SJSA1 (cell line): ENCODE results near the gene UBE2R2. TPM values are rescaled to one million over a fixed set of nuclear protein-coding genes. Genes with fewer than 3 reads are reported as not detected.
"Not testable (repeated sequence)": the region's sequence is repeated elsewhere in the genome, so short reads cannot be mapped to it uniquely, and the experiment has no call there.

Experiments
- DNase-seq, 2 experiments: peaks; one replicate each; pipeline ENCODE4 v3.0.0-alpha.2; 2015 to 2020; ENCODE audit warnings: low spot score in 2 of 2, low read depth in 1 of 2
- H3K27ac ChIP-seq: fragments of 250-450 bp; sonication (Bioruptor Pico); 2 replicates; pipeline ENCODE4 v1.5.1; 2020; ENCODE audit warnings: mild to moderate bottlenecking, moderate library complexity
- H3K27me3 ChIP-seq: fragments of 250-450 bp; sonication (Bioruptor Pico); replicated peaks from 2 replicates; pipeline ENCODE4 v1.5.1; 2020; ENCODE audit warnings: mild to moderate bottlenecking, moderate library complexity
- H3K36me3 ChIP-seq: fragments of 250-450 bp; sonication (Bioruptor Pico); 2 replicates; pipeline ENCODE4 v1.5.1; 2020; ENCODE audit warnings: mild to moderate bottlenecking
- H3K4me1 ChIP-seq: fragments of 250-450 bp; sonication (Bioruptor Pico); replicated peaks from 2 replicates; pipeline ENCODE4 v1.6.1; 2021; ENCODE audit warnings: mild to moderate bottlenecking
- H3K4me3 ChIP-seq: fragments of 250-450 bp; sonication (Bioruptor Pico); 2 replicates; pipeline ENCODE4 v1.5.1; 2020; ENCODE audit warnings: mild to moderate bottlenecking
- H3K9me3 ChIP-seq: fragments of 250-450 bp; sonication (Bioruptor Pico); replicated peaks from 2 replicates; pipeline ENCODE4 v1.5.1; 2020; ENCODE audit warnings: mild to moderate bottlenecking
- total RNA-seq: library from RNA; depleted of rRNA; stranded (reverse); fragments of >200 nt; shearing (Covaris generic); gene quantifications from 2 replicates; pipeline ENCODE4 v1.2.3, GENCODE V29; 2014; rRNA removed

The UBE2R2 gene
- total RNA-seq, 1 experiment from 2014 or later, result 11.8 TPM

- H3K36me3 ChIP-seq, result no peaks in the 10 kb centered on the region
- no peak overlapping the region for H3K27ac ChIP-seq
- no peak for DNase-seq
These were observed 142.8 kb downstream of the UBE2R2 start for GRCh38 chr9:33959725-33960124.

GRCh38 chr9:33962468-33962867, 145.5 kb downstream of the UBE2R2 start:
- H3K36me3 ChIP-seq, DNase-seq, H3K27me3 ChIP-seq, H3K9me3 ChIP-seq, H3K27ac ChIP-seq, H3K4me1 ChIP-seq, H3K4me3 ChIP-seq: not testable (repeated sequence)

More at GRCh38 chr9:33959725-33960124, 142.8 kb downstream of the UBE2R2 start:
- Histone ChIP-seq H3K4me3 (no peak overlapping the region), H3K9me3 (no peaks in the 10 kb centered on the region), H3K27me3 (no peaks in the 10 kb centered on the region), H3K4me1 (no peaks in the 10 kb centered on the region)

DNA sequence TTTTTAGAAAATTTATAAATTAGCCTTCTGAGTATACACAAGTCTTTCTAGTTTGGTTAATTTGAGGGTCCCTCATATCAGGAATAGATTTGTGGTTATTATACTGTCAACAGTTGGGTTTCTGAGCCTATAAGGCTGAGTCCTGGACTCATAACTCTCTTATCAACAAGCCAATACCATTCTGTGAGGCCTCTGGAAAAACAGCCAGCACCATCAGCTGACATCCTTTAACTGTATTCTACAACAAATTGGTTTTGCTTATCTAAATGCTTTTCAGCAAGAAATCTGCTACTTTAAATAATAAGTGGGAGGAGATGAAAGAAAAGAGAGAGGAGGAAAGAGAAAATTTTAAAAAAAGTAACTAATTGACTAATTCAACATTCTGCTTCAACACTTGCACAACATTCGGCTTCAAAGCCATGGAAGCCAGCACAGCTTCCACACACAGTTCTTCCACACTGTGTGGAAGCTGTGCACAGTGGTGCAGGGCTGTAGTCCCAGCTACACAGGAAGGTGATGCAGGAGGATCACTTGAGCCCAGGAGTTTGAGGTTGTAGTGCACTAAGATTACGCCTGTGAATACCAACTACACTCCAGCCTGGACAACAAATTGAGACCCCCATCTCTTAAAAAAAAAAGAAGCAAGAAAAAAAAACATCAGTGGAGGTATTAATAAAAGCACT, 147.3 kb downstream of the UBE2R2 start:
- Histone ChIP-seq H3K9me3 (no peaks in the 10 kb centered on the region), H3K4me3 (no peak overlapping the region), H3K27ac (no peak overlapping the region), H3K27me3 (no peaks in the 10 kb centered on the region), H3K4me1 (no peaks in the 10 kb centered on the region), H3K36me3 (no peaks in the 10 kb centered on the region)
- DNase-seq, result no peak

Other genes starting within 250 kb of the UBE2R2 start
- not detected in 2 replicates for gene PRSS3, start 21.6 kb upstream of the UBE2R2 start, total RNA-seq
- gene UBAP2, start 231.7 kb downstream of the UBE2R2 start, total RNA-seq, result 5.2 and 10.7 TPM in 2 replicates